Bone marrow (tissue), 2 donors: ENCODE measurements around the gene SLC23A3.

Experiments
- DNase-seq, 2 donors: peaks; one replicate each; lab custom pipeline; 2025; lab: John Stamatoyannopoulos, UW

The SLC23A3 gene

GRCh38 chr2:219142329-219142728, 27.5 kb downstream of the SLC23A3 start:
- no peak for DNase-seq

GRCh38 chr2:219140722-219141121, 29.1 kb downstream of the SLC23A3 start:
- DNase-seq: no peak

- no peak for DNase-seq
Measured at GRCh38 chr2:219133976-219134375, 35.9 kb downstream of the SLC23A3 start.

GRCh38 chr2:219131744-219132143, 38.1 kb downstream of the SLC23A3 start:
- no peak for DNase-seq

GRCh38 chr2:219131327-219131726, 38.5 kb downstream of the SLC23A3 start:
- no peak for DNase-seq

- DNase-seq: no peak
Measured at GRCh38 chr2:219129589-219129988, 40.2 kb downstream of the SLC23A3 start.

- no peak for DNase-seq
Measured at GRCh38 chr2:219128396-219128795, 41.4 kb downstream of the SLC23A3 start.

- DNase-seq: no peak
Measured at GRCh38 chr2:219127037-219127635, 42.7 kb downstream of the SLC23A3 start.

GRCh38 chr2:219126555-219126954, 43.3 kb downstream of the SLC23A3 start:
- no peak for DNase-seq

GRCh38 chr2:219125886-219126270, 44.0 kb downstream of the SLC23A3 start:
- no peak for DNase-seq

- no peak for DNase-seq
Measured at GRCh38 chr2:219125225-219125885, 44.5 kb downstream of the SLC23A3 start.

GRCh38 chr2:219124381-219125110, 45.3 kb downstream of the SLC23A3 start:
- DNase-seq: no peak

- no peak for DNase-seq
Measured at GRCh38 chr2:219123356-219124135, 46.3 kb downstream of the SLC23A3 start.

- DNase-seq: no peak
Measured at GRCh38 chr2:219122202-219122980, 47.4 kb downstream of the SLC23A3 start.

- no peak for DNase-seq
Measured at GRCh38 chr2:219120082-219120481, 49.7 kb downstream of the SLC23A3 start.

GRCh38 chr2:219119422-219120043, 50.3 kb downstream of the SLC23A3 start:
- peak; percentile 8 to 21 for DNase-seq

- DNase-seq: no peak
Measured at GRCh38 chr2:219118504-219118903, 51.3 kb downstream of the SLC23A3 start.

GRCh38 chr2:219116776-219117646, 52.8 kb downstream of the SLC23A3 start:
- no peak for DNase-seq

- no peak for DNase-seq
Measured at GRCh38 chr2:219112651-219113338, 57.0 kb downstream of the SLC23A3 start.

- DNase-seq: no peak
Measured at GRCh38 chr2:219112062-219112406, 57.8 kb downstream of the SLC23A3 start.
